HG03064 (cell line): Measurements from ENCODE around the gene SPRN.
"Not testable (repeated sequence)": the region's sequence is repeated elsewhere in the genome, so short reads cannot be mapped to it uniquely, and the experiment has no call there.

Source experiments
- ATAC-seq: cut with Tn5 transposase; IDR thresholded peaks from one replicate; pipeline ENCODE4 v1.9.1; 2021; ENCODE audit warnings: low read depth; ENCODE audit not compliant: unreplicated experiment

Gene SPRN

GRCh38 chr10:133424601-133425000 is at the start of gene SPRN:
Gene SPRN, minus strand, starts transcription at chr10:133424625. Its CDS starts 944 bp downstream, at chr10:133423681.
- ATAC-seq, result not testable (repeated sequence)

GRCh38 chr10:133474027-133474426 is 49.6 kb upstream of the SPRN start:
- ATAC-seq, result no peak

GRCh38 chr10:133473270-133473669 is 48.8 kb upstream of the SPRN start:
- no peak for ATAC-seq

- ATAC-seq, result no peak
Observed at GRCh38 chr10:133471300-133472109, 47.1 kb upstream of the SPRN start.

- ATAC-seq, result not testable (repeated sequence)
Observed at GRCh38 chr10:133469205-133469604, 44.8 kb upstream of the SPRN start.

- ATAC-seq, result no peak
Observed at GRCh38 chr10:133467286-133467911, 43.0 kb upstream of the SPRN start.

- ATAC-seq, result no peak
Observed at GRCh38 chr10:133466683-133467275, 42.4 kb upstream of the SPRN start.

- no peak for ATAC-seq
Observed at GRCh38 chr10:133465950-133466474, 41.6 kb upstream of the SPRN start.

GRCh38 chr10:133465191-133465949 is 40.9 kb upstream of the SPRN start:
- ATAC-seq, result no peak

- no peak for ATAC-seq
Observed at GRCh38 chr10:133464582-133465031, 40.2 kb upstream of the SPRN start.

- ATAC-seq, result no peak
Observed at GRCh38 chr10:133462512-133463305, 38.3 kb upstream of the SPRN start.

- ATAC-seq, result no peak
Observed at GRCh38 chr10:133461841-133462240, 37.4 kb upstream of the SPRN start.

GRCh38 chr10:133461027-133461426 is 36.6 kb upstream of the SPRN start:
- no peak for ATAC-seq

- ATAC-seq, result no peak
Observed at GRCh38 chr10:133460208-133460769, 35.9 kb upstream of the SPRN start.

- ATAC-seq, result no peak
Observed at GRCh38 chr10:133459454-133460207, 35.2 kb upstream of the SPRN start.

- ATAC-seq, result no peak
Observed at GRCh38 chr10:133458710-133459453, 34.5 kb upstream of the SPRN start.

GRCh38 chr10:133458021-133458709 is 33.7 kb upstream of the SPRN start:
- ATAC-seq, result no peak
